Measurements from ENCODE around the gene SAP130.

SAP130 gene

DNA sequence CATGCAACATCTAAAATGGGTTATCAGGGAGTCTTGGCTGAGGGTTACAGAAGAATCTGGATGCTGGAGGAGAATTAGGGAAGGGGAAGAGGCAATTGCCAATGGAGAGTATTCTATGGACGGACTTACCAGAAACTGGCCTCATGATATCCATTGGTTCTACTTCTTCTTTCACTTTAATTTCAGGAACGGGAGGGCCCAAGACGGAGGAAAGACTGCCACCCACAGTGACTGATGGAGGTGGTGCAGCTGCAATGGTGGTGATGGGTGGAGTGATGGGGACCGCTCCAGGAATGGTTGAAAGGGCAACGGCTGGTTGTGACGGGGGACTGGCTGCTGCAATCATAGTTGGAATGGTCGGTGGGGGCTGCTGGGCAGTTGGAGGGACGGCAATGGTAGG lies 73.0 kb downstream of the SAP130 start:
- intact Hi-C loops (cut with micrococcal nuclease): loop anchor here (5.0 to 10.0 kb wide), 2 partner anchors 70 to 98 kb away; partner anchors contain the start of genes AMMECR1L and POLR2D
- peaks cover 16% of the 10 kb centered on the region for H3K4me1 Mint-ChIP-seq (ENCODE audit: low read depth)
- no peaks in the 10 kb centered on the region for H3K27me3 Mint-ChIP-seq
- no peaks in the 10 kb centered on the region for H3K9me3 Mint-ChIP-seq
- H3K27ac Mint-ChIP-seq: peak overlapping the region; percentile 71
- H3K4me3 Mint-ChIP-seq: no peak overlapping the region
- peaks cover 47% of the 10 kb centered on the region for H3K36me3 Mint-ChIP-seq (ENCODE audit: low read depth)

DNA sequence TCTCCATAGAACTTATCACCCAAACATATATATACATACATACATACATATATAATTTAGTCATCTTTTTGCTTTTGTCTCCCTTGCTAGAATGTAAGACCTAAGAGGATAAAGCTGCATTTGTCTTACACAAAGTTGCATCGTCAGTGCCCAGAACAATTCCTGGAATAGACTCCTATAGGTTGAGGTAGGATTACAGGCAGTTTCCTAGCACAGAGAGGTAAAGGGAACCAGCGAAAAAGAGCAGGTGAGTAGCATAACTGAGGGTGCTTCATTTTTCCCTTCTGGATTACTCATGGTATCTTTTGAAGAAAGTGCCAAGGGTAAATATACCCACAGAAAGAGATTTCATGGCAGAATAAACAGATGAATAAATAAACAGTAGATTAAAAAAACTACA lies 74.0 kb downstream of the SAP130 start:
- Mint-ChIP-seq H3K4me1 (ENCODE audit: low read depth) (peaks cover 16% of the 10 kb centered on the region), H3K27me3 (no peaks in the 10 kb centered on the region), H3K36me3 (ENCODE audit: low read depth) (peaks cover 47% of the 10 kb centered on the region), H3K9me3 (no peaks in the 10 kb centered on the region), H3K27ac (no peak overlapping the region), H3K4me3 (no peak overlapping the region)
- intact Hi-C loops (cut with micrococcal nuclease): loop anchor here (10.0 kb wide), 1 partner anchor 69 kb away; the partner anchor contains the start of gene AMMECR1L

GRCh38 chr2:127953128-127953718 lies 74.6 kb downstream of the SAP130 start:
- peaks cover 47% of the 10 kb centered on the region for H3K36me3 Mint-ChIP-seq (ENCODE audit: low read depth)
- H3K9me3 Mint-ChIP-seq: no peaks in the 10 kb centered on the region
- H3K27ac Mint-ChIP-seq: no peak overlapping the region
- no peak overlapping the region for H3K4me3 Mint-ChIP-seq
- intact Hi-C loops (cut with micrococcal nuclease): loop anchor here (10.0 kb wide), 1 partner anchor 68 kb away; the partner anchor contains the start of gene AMMECR1L
- H3K27me3 Mint-ChIP-seq: no peaks in the 10 kb centered on the region
- H3K4me1 Mint-ChIP-seq (ENCODE audit: low read depth): peaks cover 16% of the 10 kb centered on the region

- no peak overlapping the region for H3K27ac Mint-ChIP-seq
- H3K4me1 Mint-ChIP-seq (ENCODE audit: low read depth): peaks cover 16% of the 10 kb centered on the region
- H3K36me3 Mint-ChIP-seq (ENCODE audit: low read depth): peaks cover 55% of the 10 kb centered on the region
- intact Hi-C loops (cut with micrococcal nuclease): loop anchor here (10.0 kb wide), 1 partner anchor 66 kb away; the partner anchor contains the start of gene AMMECR1L
- no peaks in the 10 kb centered on the region for H3K27me3 Mint-ChIP-seq
- no peaks in the 10 kb centered on the region for H3K9me3 Mint-ChIP-seq
- no peak overlapping the region for H3K4me3 Mint-ChIP-seq
Observed at GRCh38 chr2:127951026-127951425, 76.8 kb downstream of the SAP130 start.

DNA sequence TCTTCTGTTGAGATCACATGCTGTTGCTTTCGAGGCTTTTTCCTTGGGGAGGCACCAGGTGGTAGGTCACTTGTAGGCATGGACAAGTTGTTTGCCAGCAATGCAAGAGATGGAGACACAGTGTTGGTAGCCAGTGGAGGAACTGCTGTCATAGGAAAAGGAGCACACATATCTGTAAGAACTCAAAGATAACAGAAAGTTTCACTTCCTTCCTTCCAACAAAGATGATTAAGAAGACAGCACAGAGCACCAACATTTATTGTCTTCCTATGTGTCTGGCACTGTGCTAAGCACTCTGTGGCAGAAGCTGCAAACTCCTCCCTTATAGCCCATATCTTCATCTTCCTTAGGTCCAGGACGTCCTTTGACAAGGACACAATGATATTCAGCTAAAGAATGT lies 77.6 kb downstream of the SAP130 start:
- no peak overlapping the region for H3K4me3 Mint-ChIP-seq
- peaks cover 16% of the 10 kb centered on the region for H3K4me1 Mint-ChIP-seq (ENCODE audit: low read depth)
- no peaks in the 10 kb centered on the region for H3K9me3 Mint-ChIP-seq
- intact Hi-C loops (cut with micrococcal nuclease): loop anchor here (10.0 kb wide), 1 partner anchor 65 kb away; the partner anchor contains the start of gene AMMECR1L
- no peak overlapping the region for H3K27ac Mint-ChIP-seq
- no peaks in the 10 kb centered on the region for H3K27me3 Mint-ChIP-seq
- peaks cover 62% of the 10 kb centered on the region for H3K36me3 Mint-ChIP-seq (ENCODE audit: low read depth)

- no peak overlapping the region for H3K4me3 Mint-ChIP-seq
- no peaks in the 10 kb centered on the region for H3K27me3 Mint-ChIP-seq
- peaks cover 98% of the 10 kb centered on the region for H3K36me3 Mint-ChIP-seq (ENCODE audit: low read depth)
- H3K9me3 Mint-ChIP-seq: no peaks in the 10 kb centered on the region
- H3K27ac Mint-ChIP-seq: no peak overlapping the region
- intact Hi-C loops (cut with micrococcal nuclease): no loop called here
- peaks cover 3% of the 10 kb centered on the region for H3K4me1 Mint-ChIP-seq (ENCODE audit: low read depth)
Observed at GRCh38 chr2:127945281-127945680, 82.6 kb downstream of the SAP130 start.

GRCh38 chr2:127943186-127943585 lies 84.7 kb downstream of the SAP130 start:
- Mint-ChIP-seq H3K4me3 (no peak overlapping the region), H3K4me1 (ENCODE audit: low read depth) (no peaks in the 10 kb centered on the region), H3K27ac (no peak overlapping the region), H3K27me3 (no peaks in the 10 kb centered on the region), H3K9me3 (no peaks in the 10 kb centered on the region), H3K36me3 (ENCODE audit: low read depth) (peaks cover 78% of the 10 kb centered on the region)
- intact Hi-C loops (cut with micrococcal nuclease): no loop called here

GRCh38 chr2:127942002-127942401 lies 85.9 kb downstream of the SAP130 start:
- no peak overlapping the region for H3K27ac Mint-ChIP-seq
- peaks cover 66% of the 10 kb centered on the region for H3K36me3 Mint-ChIP-seq (ENCODE audit: low read depth)
- H3K4me1 Mint-ChIP-seq (ENCODE audit: low read depth): no peaks in the 10 kb centered on the region

DNA sequence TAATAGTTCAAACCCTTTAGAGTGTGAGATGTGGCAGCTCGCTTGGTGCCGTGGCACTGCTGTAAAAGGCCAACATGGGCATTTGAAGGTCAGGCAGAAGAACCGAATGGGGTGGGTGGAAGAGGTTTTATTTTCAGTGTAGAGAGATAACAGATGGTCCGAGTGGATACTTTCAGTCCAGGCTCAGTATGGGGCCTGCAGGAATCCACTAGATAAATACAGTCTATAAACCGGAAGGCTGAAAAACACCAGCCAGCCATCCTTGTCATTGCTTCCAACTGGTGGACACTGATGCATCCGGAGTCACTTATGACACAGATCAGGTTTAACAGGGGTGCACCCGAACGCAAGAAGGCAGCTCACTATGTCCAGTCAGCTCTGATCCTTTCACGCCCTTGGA lies 86.4 kb downstream of the SAP130 start:
- Mint-ChIP-seq H3K4me1 (ENCODE audit: low read depth) (no peaks in the 10 kb centered on the region), H3K36me3 (ENCODE audit: low read depth) (peaks cover 61% of the 10 kb centered on the region), H3K4me3 (no peak overlapping the region), H3K9me3 (no peaks in the 10 kb centered on the region), H3K27me3 (no peaks in the 10 kb centered on the region), H3K27ac (no peak overlapping the region)
- intact Hi-C loops (cut with micrococcal nuclease): no loop called here

More at GRCh38 chr2:127942002-127942401, 85.9 kb downstream of the SAP130 start:
- Mint-ChIP-seq H3K9me3 (no peaks in the 10 kb centered on the region), H3K4me3 (no peak overlapping the region), H3K27me3 (no peaks in the 10 kb centered on the region)
- intact Hi-C loops (cut with micrococcal nuclease): no loop called here

DNA sequence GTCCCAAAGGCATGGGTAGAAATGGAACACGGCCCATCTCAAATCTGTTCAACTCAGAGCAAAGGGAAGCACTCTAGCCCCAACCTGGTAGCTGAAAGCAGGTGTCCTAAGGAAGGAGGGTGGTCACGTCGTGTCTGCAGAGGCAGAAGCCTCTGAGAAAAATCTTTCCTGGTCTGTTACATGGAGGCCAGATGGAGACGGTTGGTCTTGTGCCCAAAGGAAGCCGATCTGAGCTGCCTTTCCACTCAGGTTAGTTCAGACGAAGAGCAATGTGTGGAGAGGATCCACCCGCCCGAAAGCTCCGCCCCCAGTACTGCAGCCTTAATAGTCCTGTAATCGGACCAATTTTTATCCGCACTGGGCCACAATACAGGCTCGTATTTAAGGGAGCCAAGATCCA lies 87.2 kb downstream of the SAP130 start:
- H3K9me3 Mint-ChIP-seq: no peaks in the 10 kb centered on the region
- H3K27me3 Mint-ChIP-seq: no peaks in the 10 kb centered on the region
- intact Hi-C loops (cut with micrococcal nuclease): no loop called here
- H3K36me3 Mint-ChIP-seq (ENCODE audit: low read depth): peaks cover 53% of the 10 kb centered on the region
- H3K4me3 Mint-ChIP-seq: no peak overlapping the region
- no peak overlapping the region for H3K27ac Mint-ChIP-seq
- H3K4me1 Mint-ChIP-seq (ENCODE audit: low read depth): no peaks in the 10 kb centered on the region

DNA sequence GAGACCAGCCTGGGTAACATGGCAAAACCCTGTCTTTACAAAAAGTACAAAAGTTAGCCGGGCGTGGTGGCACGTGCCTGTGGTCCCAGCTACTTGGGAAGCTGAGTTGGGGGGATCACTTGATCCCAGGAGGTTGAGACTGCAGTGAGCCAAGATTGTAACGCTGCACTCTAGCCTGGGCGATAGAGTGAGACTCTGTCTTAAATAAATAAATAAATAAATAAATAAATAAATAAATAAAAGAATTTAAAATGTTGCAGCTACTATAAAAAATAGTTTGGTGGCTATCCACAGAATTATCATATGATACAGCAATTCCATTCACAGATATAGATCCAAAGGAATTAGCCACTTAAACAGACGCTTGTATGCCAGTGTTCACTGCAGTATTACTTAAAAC lies 92.5 kb downstream of the SAP130 start:
- Mint-ChIP-seq H3K4me3 (no peak overlapping the region), H3K4me1 (ENCODE audit: low read depth) (no peaks in the 10 kb centered on the region)

DNA sequence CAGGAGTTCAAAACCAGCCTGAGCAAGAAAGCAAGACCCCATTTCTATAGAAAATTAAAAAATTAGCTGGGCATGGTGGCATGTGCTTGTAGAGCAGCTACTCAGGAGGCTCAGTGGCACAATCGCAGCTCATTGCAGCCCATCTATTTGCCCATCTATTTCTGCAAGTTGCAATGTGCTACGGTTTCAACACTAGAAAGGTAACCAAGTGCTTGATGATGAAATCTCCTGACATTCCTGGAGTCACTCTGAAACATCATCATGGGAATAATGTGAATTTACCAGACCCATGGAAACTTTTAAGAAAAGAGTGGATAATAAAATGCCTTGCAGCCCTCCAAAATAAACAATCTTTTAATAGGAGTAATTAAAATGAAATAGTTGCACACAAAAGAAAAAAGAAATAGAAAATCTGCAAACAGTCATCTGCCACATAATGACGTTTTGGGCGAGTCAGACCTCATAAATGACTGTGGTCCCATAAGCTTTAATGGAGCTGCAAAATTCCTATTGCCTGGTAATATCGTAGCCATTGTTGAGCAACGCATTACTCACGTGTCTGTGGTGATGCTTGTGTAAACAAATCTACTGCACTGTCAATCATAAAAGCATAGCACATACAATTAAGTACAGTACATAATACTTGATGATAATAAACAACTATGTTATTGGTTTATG lies 95.5 kb downstream of the SAP130 start:
- no peaks in the 10 kb centered on the region for H3K36me3 Mint-ChIP-seq (ENCODE audit: low read depth)
- H3K4me3 Mint-ChIP-seq: no peak overlapping the region
- no peaks in the 10 kb centered on the region for H3K27me3 Mint-ChIP-seq
- intact Hi-C loops (cut with micrococcal nuclease): no loop called here
- H3K4me1 Mint-ChIP-seq (ENCODE audit: low read depth): no peaks in the 10 kb centered on the region
- H3K9me3 Mint-ChIP-seq: no peaks in the 10 kb centered on the region
- H3K27ac Mint-ChIP-seq: no peak overlapping the region

More for the DNA sequence above, 92.5 kb downstream of the SAP130 start:
- Mint-ChIP-seq H3K27me3 (no peaks in the 10 kb centered on the region), H3K36me3 (ENCODE audit: low read depth) (peaks cover 1% of the 10 kb centered on the region), H3K9me3 (no peaks in the 10 kb centered on the region), H3K27ac (no peak overlapping the region)
- intact Hi-C loops (cut with micrococcal nuclease): no loop called here

DNA sequence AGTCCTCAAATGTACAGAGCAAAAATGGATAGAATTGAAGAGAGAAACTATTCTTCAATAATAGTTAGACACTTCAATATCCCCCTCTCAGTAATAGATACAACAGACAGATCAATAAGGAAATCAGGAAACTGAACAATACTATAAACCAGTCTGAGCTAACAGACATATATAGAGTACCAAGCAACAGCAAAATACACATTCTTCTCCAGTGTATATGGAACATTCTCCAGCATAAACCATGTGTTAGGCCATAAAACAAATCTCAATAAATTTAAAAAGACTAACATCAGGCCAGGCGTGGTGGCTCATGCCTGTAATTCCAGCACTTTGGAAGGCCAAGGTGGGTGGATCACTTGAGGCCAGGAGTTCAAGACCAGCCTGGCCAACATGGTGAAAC lies 98.4 kb downstream of the SAP130 start:
- intact Hi-C loops (cut with micrococcal nuclease): no loop called here
- no peaks in the 10 kb centered on the region for H3K9me3 Mint-ChIP-seq
- H3K4me3 Mint-ChIP-seq: no peak overlapping the region
- no peaks in the 10 kb centered on the region for H3K27me3 Mint-ChIP-seq
- no peaks in the 10 kb centered on the region for H3K4me1 Mint-ChIP-seq (ENCODE audit: low read depth)
- no peaks in the 10 kb centered on the region for H3K36me3 Mint-ChIP-seq (ENCODE audit: low read depth)
- H3K27ac Mint-ChIP-seq: no peak overlapping the region

DNA sequence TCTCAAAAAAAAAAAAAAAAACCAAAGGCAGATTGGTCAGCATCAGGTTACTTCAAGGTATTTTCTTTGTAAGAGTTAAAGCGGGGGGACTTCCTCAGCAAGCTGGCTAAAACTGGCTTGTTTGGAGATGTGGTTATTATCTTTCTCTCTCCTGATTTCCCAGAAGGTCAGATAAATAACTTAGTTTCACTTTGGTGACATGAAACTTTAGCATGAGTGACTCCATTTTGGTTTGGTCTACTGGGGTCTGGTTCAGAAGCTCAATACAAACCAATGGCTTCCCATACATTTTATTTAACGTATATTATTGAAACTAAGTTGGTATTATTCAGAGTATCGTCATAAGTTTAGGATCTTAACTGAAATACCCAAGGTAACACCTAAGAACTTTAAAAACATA lies 100.5 kb downstream of the SAP130 start:
- intact Hi-C loops (cut with micrococcal nuclease): no loop called here
- H3K36me3 Mint-ChIP-seq (ENCODE audit: low read depth): no peaks in the 10 kb centered on the region
- H3K4me3 Mint-ChIP-seq: no peak overlapping the region
- H3K4me1 Mint-ChIP-seq (ENCODE audit: low read depth): no peaks in the 10 kb centered on the region
- no peaks in the 10 kb centered on the region for H3K27me3 Mint-ChIP-seq
- no peak overlapping the region for H3K27ac Mint-ChIP-seq
- no peaks in the 10 kb centered on the region for H3K9me3 Mint-ChIP-seq
